ENCODE data around the gene HPS4. TPM values are rescaled to one million over a fixed set of nuclear protein-coding genes. Genes with fewer than 3 reads are reported as not detected.

Gene HPS4
- polyA plus RNA-seq, 2 of the 4 experiments (the other 2 are of a cell fraction): 12.7 to 30.2 TPM

DNA sequence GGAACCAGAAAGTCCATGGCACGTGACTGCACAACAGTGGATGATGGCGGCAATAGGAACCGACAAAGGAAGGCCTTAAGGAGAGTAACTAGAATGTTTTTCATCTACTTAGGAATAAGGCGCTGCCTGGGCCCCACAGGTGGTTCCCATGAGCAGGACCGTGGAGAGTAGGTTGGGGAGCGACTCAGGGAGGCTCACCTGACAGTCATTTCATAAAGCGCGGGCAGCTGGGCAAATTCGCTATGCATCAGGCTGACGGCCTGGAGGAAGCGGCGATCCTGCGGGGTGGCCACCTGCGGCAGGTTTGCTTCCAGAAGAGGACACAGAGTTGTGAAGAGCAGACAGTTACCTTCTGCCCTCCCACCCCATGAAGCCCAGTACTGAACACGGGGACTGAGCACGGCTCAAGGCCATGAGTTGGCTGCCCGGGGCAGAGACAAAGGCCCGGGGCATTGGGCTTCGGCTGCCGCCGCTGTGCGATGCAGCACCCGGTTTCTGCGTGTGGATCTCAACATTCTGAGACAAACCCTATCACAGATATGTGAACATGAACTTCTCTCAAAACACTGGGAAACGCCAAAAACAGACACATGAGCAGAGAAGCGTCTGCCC is 25.8 kb downstream of the HPS4 start:
- H3K27ac ChIP-seq: no peak overlapping the region
- no peaks in the 10 kb centered on the region for H3K4me1 ChIP-seq

DNA sequence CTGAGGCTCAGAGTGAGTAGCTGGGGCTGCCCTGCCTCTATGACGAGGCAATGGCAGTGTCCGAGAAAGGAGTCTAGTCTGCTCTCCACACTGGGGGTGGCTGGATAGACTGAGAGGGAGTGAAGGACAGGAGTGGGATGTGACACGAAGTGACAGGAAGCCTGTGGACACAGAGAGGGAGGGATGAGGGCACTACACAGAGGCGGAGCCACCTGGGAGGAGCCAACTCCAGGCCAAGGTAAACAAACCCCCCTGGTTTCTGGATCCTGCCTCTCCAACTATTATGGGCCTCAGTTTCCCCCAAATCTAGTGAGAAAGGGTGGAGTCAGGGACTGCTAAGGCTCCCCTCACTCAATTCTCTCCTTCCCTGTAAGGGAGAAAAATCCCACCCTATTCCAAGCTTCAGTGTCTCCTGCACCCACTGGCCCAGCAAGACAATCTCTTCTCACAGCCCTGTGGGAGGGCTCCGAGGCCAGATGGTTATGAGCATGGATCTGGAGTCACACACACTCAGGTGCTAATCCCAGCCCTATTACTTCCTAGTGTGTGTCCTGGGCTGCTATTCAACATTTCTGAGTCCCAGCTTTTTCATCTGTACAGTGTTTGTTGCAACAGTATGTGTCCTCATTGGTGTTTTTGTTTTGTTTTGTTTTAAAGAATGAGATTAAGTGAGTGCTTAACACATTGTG is 29.6 kb downstream of the HPS4 start:
- Histone ChIP-seq H3K4me1 (no peaks in the 10 kb centered on the region), H3K9me3 (no peaks in the 10 kb centered on the region), H3K4me3 (no peak overlapping the region), H3K27ac (no peak overlapping the region), H3K4me2 (no peak overlapping the region)
- CTCF ChIA-PET: interaction anchor here (1.2 to 1.8 kb wide), 2 partner anchors 10 to 212 kb away, joined by 3 to 4 read pairs; no protein-coding TSS in a partner anchor
- ATAC-seq (no peak), FAIRE-seq (no peak), DNase-seq (ENCODE audit: low read depth in 1 of 2, low spot score in 1 of 2) (no peak)
- POLR2A ChIA-PET: no interaction called here
- TF ChIP-seq, protein P1, sequence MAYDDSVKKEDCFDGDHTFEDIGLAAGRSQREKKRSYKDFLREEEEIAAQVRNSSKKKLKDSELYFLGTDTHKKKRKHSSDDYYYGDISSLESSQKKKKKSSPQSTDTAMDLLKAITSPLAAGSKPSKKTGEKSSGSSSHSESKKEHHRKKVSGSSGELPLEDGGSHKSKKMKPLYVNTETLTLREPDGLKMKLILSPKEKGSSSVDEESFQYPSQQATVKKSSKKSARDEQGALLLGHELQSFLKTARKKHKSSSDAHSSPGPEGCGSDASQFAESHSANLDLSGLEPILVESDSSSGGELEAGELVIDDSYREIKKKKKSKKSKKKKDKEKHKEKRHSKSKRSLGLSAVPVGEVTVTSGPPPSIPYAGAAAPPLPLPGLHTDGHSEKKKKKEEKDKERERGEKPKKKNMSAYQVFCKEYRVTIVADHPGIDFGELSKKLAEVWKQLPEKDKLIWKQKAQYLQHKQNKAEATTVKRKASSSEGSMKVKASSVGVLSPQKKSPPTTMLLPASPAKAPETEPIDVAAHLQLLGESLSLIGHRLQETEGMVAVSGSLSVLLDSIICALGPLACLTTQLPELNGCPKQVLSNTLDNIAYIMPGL (CRISPR knock-in tag; IDR thresholded peaks at IDR 0.05; ENCODE audit: borderline replicate concordance): no peak
- TF ChIP-seq EP300 (IDR thresholded peaks at IDR 0.05): no peak
- no peak for TF ChIP-seq POLR2A (IDR thresholded peaks at IDR 0.05; ENCODE audit: low read length)
- no peak for TF ChIP-seq RCOR1 (IDR thresholded peaks at IDR 0.05; ENCODE audit: low read depth, low read length)
- no peak for TF ChIP-seq PHF8 (IDR thresholded peaks at IDR 0.05; ENCODE audit: borderline replicate concordance, low read depth)
- no peak for TF ChIP-seq ATOH8 (CRISPR knock-in tag; IDR thresholded peaks at IDR 0.05; ENCODE audit: low read depth)
- TF ChIP-seq NPAS2 (CRISPR knock-in tag; IDR thresholded peaks at IDR 0.05; ENCODE audit: borderline replicate concordance): no peak
- TF ChIP-seq CBX8 (IDR thresholded peaks at IDR 0.05): no peak
- TF ChIP-seq EHF (CRISPR knock-in tag; IDR thresholded peaks at IDR 0.05): no peak
- no peak for TF ChIP-seq FOSB (CRISPR knock-in tag; IDR thresholded peaks at IDR 0.05)
- no peak for TF ChIP-seq ZFP36 (IDR thresholded peaks at IDR 0.05; ENCODE audit: borderline replicate concordance, partially characterized antibody)
- TF ChIP-seq JUN (IDR thresholded peaks at IDR 0.05): no peak
- TF ChIP-seq GATA3 (IDR thresholded peaks at IDR 0.05; ENCODE audit: borderline replicate concordance): no peak
- TF ChIP-seq, protein P2, sequence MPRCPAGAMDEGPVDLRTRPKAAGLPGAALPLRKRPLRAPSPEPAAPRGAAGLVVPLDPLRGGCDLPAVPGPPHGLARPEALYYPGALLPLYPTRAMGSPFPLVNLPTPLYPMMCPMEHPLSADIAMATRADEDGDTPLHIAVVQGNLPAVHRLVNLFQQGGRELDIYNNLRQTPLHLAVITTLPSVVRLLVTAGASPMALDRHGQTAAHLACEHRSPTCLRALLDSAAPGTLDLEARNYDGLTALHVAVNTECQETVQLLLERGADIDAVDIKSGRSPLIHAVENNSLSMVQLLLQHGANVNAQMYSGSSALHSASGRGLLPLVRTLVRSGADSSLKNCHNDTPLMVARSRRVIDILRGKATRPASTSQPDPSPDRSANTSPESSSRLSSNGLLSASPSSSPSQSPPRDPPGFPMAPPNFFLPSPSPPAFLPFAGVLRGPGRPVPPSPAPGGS (IDR thresholded peaks at IDR 0.05): no peak
- TF ChIP-seq ZSCAN20 (CRISPR knock-in tag; IDR thresholded peaks at IDR 0.05): no peak
- TF ChIP-seq, protein P3, sequence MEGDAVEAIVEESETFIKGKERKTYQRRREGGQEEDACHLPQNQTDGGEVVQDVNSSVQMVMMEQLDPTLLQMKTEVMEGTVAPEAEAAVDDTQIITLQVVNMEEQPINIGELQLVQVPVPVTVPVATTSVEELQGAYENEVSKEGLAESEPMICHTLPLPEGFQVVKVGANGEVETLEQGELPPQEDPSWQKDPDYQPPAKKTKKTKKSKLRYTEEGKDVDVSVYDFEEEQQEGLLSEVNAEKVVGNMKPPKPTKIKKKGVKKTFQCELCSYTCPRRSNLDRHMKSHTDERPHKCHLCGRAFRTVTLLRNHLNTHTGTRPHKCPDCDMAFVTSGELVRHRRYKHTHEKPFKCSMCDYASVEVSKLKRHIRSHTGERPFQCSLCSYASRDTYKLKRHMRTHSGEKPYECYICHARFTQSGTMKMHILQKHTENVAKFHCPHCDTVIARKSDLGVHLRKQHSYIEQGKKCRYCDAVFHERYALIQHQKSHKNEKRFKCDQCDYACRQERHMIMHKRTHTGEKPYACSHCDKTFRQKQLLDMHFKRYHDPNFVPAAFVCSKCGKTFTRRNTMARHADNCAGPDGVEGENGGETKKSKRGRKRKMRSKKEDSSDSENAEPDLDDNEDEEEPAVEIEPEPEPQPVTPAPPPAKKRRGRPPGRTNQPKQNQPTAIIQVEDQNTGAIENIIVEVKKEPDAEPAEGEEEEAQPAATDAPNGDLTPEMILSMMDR (IDR thresholded peaks at IDR 0.05): no peak
- WGBS (ENCODE audit: missing lambda C conversion rate): 94% methylated on average over 5 of the region's 5 CpGs

More for the DNA sequence above, 25.8 kb downstream of the HPS4 start:
- DNase-seq (ENCODE audit: low read depth in 1 of 2, low spot score in 1 of 2) (no peak), ATAC-seq (no peak), FAIRE-seq (no peak)
- Histone ChIP-seq H3K4me3 (no peak overlapping the region), H3K4me2 (no peak overlapping the region), H3K9me3 (no peaks in the 10 kb centered on the region)
- WGBS (ENCODE audit: missing lambda C conversion rate): 92% methylated on average over 24 of the region's 26 CpGs
- POLR2A ChIA-PET: interaction anchor here (0.8 kb wide), 1 partner anchor 24 kb away, joined by 3 read pairs; no protein-coding TSS in a partner anchor
- CTCF ChIA-PET: interaction anchor here (0.8 kb wide), 1 partner anchor 9 kb away, joined by 3 read pairs; no protein-coding TSS in a partner anchor
- TF ChIP-seq EP300 (IDR thresholded peaks at IDR 0.05) (no peak), PHF8 (IDR thresholded peaks at IDR 0.05; ENCODE audit: borderline replicate concordance, low read depth) (no peak), EHMT2 (IDR thresholded peaks at IDR 0.05; ENCODE audit: low read depth) (no peak), RFX5 (IDR thresholded peaks at IDR 0.05) (no peak), RCOR1 (IDR thresholded peaks at IDR 0.05; ENCODE audit: low read depth, low read length) (no peak), CBX8 (IDR thresholded peaks at IDR 0.05) (no peak), HOXA7 (CRISPR knock-in tag; IDR thresholded peaks at IDR 0.05) (no peak), ZNF302 (CRISPR knock-in tag; IDR thresholded peaks at IDR 0.05) (no peak)
- TF ChIP-seq, protein P4, sequence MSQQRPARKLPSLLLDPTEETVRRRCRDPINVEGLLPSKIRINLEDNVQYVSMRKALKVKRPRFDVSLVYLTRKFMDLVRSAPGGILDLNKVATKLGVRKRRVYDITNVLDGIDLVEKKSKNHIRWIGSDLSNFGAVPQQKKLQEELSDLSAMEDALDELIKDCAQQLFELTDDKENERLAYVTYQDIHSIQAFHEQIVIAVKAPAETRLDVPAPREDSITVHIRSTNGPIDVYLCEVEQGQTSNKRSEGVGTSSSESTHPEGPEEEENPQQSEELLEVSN (IDR thresholded peaks at IDR 0.05; ENCODE audit: borderline replicate concordance, low read depth): no peak

All from A549 (cell line).